OCI-LY1 (cell line): ENCODE data around the gene PSG1.
"Not testable (repeated sequence)": the region's sequence is repeated elsewhere in the genome, so short reads cannot be mapped to it uniquely, and the experiment has no call there.

Source experiments
- H2AFZ ChIP-seq: fragments of 200-600 bp; sonication (generic), shearing (Covaris generic); 2 replicates; pipeline ENCODE4 v1.6.0; 2014; ENCODE audit warnings: antibody characterized with exemption, mild to moderate bottlenecking, low read length
- H3F3A ChIP-seq: fragments of 200-600 bp; sonication (generic), shearing (Covaris generic); 2 replicates; pipeline ENCODE4 v1.6.0; 2014; ENCODE audit warnings: mild to moderate bottlenecking, antibody characterized with exemption, low read length, moderate library complexity; ENCODE audit not compliant: insufficient read depth
- H3K27ac ChIP-seq: fragments of 200-600 bp; sonication (generic); 2 replicates; pipeline ENCODE4 v1.5.1; 2014; ENCODE audit warnings: low read length, mixed run types, mild to moderate bottlenecking, low read depth; ENCODE audit not compliant: poor library complexity, severe bottlenecking
- H3K27me3 ChIP-seq: fragments of 200-600 bp; sonication (generic); 2 replicates; pipeline ENCODE4 v1.6.0; 2014; ENCODE audit warnings: antibody characterized with exemption, mild to moderate bottlenecking, low read length, moderate library complexity; ENCODE audit not compliant: insufficient read depth
- H3K36me3 ChIP-seq: fragments of 200-600 bp; sonication (generic); 2 replicates; pipeline ENCODE4 v1.6.1; 2014; ENCODE audit warnings: mild to moderate bottlenecking, antibody characterized with exemption, low read length, moderate library complexity, mixed read lengths; ENCODE audit not compliant: insufficient read depth
- H3K4me1 ChIP-seq: fragments of 200-600 bp; sonication (generic); 2 replicates; pipeline ENCODE4 v1.5.1; 2014; ENCODE audit warnings: mild to moderate bottlenecking, low read length, moderate library complexity; ENCODE audit not compliant: insufficient read depth, severe bottlenecking
- H3K4me2 ChIP-seq: fragments of 200-600 bp; sonication (generic), shearing (Covaris generic); 2 replicates; pipeline ENCODE4 v1.6.1; 2014; ENCODE audit warnings: low read length
- H3K4me3 ChIP-seq: fragments of 200-600 bp; sonication (generic); 2 replicates; pipeline ENCODE4 v1.5.1; 2014; ENCODE audit warnings: low read length, low read depth, mild to moderate bottlenecking, mixed read lengths; ENCODE audit not compliant: poor library complexity, severe bottlenecking
- H3K79me2 ChIP-seq: fragments of 200-600 bp; shearing (Covaris generic); 2 replicates; pipeline ENCODE4 v1.6.1; 2016; ENCODE audit warnings: mixed run types, low read length, mixed read lengths; ENCODE audit not compliant: insufficient read depth
- H3K9ac ChIP-seq: fragments of 200-600 bp; sonication (generic), shearing (Covaris generic); 2 replicates; pipeline ENCODE4 v1.6.1; 2014; ENCODE audit warnings: mild to moderate bottlenecking, low read length, mixed read lengths
- H3K9me2 ChIP-seq: fragments of 200-600 bp; sonication (generic), shearing (Covaris generic); 2 replicates; pipeline ENCODE4 v1.6.1; 2014; ENCODE audit warnings: low read depth, mild to moderate bottlenecking, low read length, mixed read lengths
- H3K9me3 ChIP-seq: fragments of 200-600 bp; shearing (Covaris generic); 2 replicates; pipeline ENCODE4 v1.6.1; 2014; ENCODE audit warnings: low read length, mixed read lengths
- H4K20me1 ChIP-seq: fragments of 200-600 bp; sonication (generic), shearing (Covaris generic); 2 replicates; pipeline ENCODE4 v1.6.0; 2016; ENCODE audit warnings: mild to moderate bottlenecking, low read length; ENCODE audit not compliant: insufficient read depth
- EZH2 ChIP-seq: fragments of 200-600 bp; sonication (generic), shearing (Covaris generic); IDR thresholded peaks from 2 replicates; pipeline ENCODE4 v1.8.0; 2017; ENCODE audit warnings: borderline replicate concordance, mixed run types, mild to moderate bottlenecking, antibody characterized with exemption, low read length, moderate library complexity, mixed read lengths
- TF ChIP-seq, protein P1 (sequence below): fragments of 200-600 bp; sonication (generic), shearing (Covaris generic); IDR thresholded peaks from 2 replicates; pipeline ENCODE4 v1.5.1; 2017; ENCODE audit warnings: mild to moderate bottlenecking, antibody characterized with exemption, low read length, moderate library complexity, mixed read lengths

PSG1 gene

DNA sequence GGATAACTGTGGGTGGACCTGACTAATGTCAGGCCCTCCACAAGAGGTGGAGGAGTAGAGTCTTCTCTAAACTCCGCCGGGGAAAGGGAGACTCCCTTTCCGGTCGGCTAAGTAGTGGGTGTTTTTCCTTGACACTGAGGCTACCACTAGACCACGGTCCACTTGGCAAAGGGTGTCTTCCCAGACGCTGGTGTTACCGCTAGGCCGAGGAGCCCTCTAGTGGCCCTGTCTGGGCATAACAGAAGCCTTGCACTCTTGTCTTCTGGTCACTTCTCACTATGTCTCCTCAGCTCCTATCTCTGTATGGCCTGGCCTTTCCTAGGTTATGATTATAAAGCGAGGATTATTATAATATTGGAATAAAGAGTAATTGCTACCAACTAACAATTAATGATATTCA lies 43.6 kb upstream of the PSG1 start:
- H3K9me2 ChIP-seq, H3K4me1 ChIP-seq, H2AFZ ChIP-seq, H3F3A ChIP-seq, H3K36me3 ChIP-seq, H3K27me3 ChIP-seq, H3K9me3 ChIP-seq, H3K27ac ChIP-seq, H3K4me2 ChIP-seq, H3K79me2 ChIP-seq, H3K9ac ChIP-seq, H3K4me3 ChIP-seq, H4K20me1 ChIP-seq: not testable (repeated sequence)
- TF ChIP-seq, protein P1, sequence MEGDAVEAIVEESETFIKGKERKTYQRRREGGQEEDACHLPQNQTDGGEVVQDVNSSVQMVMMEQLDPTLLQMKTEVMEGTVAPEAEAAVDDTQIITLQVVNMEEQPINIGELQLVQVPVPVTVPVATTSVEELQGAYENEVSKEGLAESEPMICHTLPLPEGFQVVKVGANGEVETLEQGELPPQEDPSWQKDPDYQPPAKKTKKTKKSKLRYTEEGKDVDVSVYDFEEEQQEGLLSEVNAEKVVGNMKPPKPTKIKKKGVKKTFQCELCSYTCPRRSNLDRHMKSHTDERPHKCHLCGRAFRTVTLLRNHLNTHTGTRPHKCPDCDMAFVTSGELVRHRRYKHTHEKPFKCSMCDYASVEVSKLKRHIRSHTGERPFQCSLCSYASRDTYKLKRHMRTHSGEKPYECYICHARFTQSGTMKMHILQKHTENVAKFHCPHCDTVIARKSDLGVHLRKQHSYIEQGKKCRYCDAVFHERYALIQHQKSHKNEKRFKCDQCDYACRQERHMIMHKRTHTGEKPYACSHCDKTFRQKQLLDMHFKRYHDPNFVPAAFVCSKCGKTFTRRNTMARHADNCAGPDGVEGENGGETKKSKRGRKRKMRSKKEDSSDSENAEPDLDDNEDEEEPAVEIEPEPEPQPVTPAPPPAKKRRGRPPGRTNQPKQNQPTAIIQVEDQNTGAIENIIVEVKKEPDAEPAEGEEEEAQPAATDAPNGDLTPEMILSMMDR, result peak; percentile 59

GRCh38 chr19:42920971-42921370 lies 41.5 kb upstream of the PSG1 start:
- H2AFZ ChIP-seq, H3F3A ChIP-seq, H3K36me3 ChIP-seq, H3K4me3 ChIP-seq, H3K4me2 ChIP-seq, H4K20me1 ChIP-seq, H3K27me3 ChIP-seq, H3K4me1 ChIP-seq, H3K9me2 ChIP-seq, H3K79me2 ChIP-seq, H3K9ac ChIP-seq, H3K27ac ChIP-seq, H3K9me3 ChIP-seq: not testable (repeated sequence)

DNA sequence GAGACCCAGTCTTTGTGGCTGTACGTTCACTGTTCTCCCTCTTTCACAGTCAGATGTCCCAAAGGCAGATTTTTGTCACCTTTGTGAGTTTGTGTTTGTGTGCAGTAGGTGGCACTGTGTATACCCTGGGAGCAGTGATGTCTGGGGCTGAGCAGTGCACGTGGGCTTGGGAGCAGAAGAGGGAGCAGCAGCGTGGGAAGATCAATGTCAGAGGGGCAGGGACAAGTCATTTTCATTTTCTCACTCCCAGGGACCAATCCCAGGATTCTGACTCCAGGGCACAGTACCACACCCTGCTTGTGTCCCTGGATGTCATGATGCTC lies 40.2 kb upstream of the PSG1 start:
- no peaks in the 10 kb centered on the region for H3K79me2 ChIP-seq
- H2AFZ ChIP-seq, result no peak overlapping the region
- no peaks in the 10 kb centered on the region for H3K36me3 ChIP-seq
- H3K9me2 ChIP-seq, result no peaks in the 10 kb centered on the region
- H3K27me3 ChIP-seq, result no peaks in the 10 kb centered on the region
- no peak for TF ChIP-seq EZH2
- TF ChIP-seq, protein P1, result no peak
- H3K9ac ChIP-seq, result no peak overlapping the region
- H3K27ac ChIP-seq, result no peak overlapping the region
- H4K20me1 ChIP-seq, result no peaks in the 10 kb centered on the region
- no peaks in the 10 kb centered on the region for H3K9me3 ChIP-seq
- no peaks in the 10 kb centered on the region for H3F3A ChIP-seq
- H3K4me3 ChIP-seq, result no peak overlapping the region
- H3K4me2 ChIP-seq, result no peak overlapping the region
- H3K4me1 ChIP-seq, result no peaks in the 10 kb centered on the region

DNA sequence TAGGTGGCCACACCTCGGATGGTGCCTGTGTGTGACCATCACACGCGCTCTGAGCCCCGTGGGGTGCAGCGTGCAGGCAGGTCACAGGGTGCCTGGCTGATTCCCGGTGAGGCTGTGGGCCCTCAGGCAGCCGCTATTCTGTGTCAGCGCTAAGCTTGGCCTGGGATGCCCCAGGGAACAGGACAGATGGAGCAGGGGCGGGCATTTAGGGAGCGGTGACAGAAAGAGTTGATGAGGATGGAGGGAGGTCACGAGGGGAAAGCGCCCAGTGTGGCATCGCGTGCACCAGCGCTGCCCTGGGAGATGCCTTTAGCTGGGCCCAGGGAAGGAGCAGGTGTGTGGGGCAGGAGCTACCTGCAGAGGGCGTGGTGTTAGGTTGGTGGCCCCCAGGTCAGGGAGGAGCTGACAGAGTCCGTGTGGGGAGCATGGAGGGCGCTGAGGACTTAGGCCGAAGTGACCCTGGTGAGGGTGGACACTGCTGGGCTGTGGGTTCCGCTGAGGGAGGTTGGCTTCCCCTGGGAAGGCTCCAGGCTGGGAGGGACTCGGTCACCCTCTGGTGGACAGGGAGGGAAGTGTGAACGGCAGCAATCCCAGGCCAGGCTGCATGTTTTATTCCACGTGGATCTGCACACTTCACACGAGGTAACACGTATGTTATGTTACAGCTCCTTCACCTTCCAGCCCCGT lies 39.7 kb upstream of the PSG1 start:
- H3K4me2 ChIP-seq, H3K9me3 ChIP-seq, H3K27me3 ChIP-seq, H3K79me2 ChIP-seq, H3K36me3 ChIP-seq, H3K9ac ChIP-seq, H3K9me2 ChIP-seq, H3K4me1 ChIP-seq, H3K4me3 ChIP-seq, H3K27ac ChIP-seq, H4K20me1 ChIP-seq, H2AFZ ChIP-seq, H3F3A ChIP-seq: not testable (repeated sequence)
- TF ChIP-seq, protein P1, result peak; percentile 37; the same call in 1 of the 2 replicates

DNA sequence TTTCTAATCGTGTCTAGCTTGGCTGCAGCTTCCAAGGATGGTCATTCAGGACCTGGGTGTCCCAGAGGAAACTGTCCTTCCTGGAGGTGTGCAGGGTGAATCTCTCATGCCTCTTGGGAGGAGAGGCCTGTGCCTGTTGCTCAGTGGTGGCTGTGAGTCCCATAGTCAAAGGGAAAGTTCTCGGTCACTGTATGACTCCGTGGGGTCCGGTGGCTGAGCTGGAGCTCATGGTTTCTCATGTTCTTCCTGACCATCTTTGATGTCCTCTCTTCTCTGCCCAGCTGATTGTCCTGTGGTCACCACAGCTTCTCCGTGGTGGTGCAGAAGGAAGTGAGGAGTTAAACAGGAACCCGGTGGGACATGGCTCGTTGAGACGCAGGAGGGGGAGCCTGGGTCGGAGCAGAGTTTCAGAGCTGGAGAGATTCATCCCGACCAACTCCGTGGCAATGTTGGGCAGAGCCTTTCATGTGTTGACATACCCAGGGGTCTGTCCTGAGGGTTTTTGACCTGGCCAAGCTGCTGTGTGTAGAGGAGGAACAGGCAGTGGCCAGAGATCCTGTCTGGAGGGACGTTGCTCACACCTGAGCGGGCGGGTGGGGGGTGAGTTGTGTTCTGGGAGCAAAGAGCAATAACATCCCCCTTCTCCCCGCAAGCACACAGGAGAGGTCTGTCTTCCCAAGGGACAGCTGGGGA lies 39.0 kb upstream of the PSG1 start:
- not testable (repeated sequence) for H3K4me2 ChIP-seq, H3K4me1 ChIP-seq, H3K27ac ChIP-seq, H3K79me2 ChIP-seq, H2AFZ ChIP-seq, H3K4me3 ChIP-seq, H3K36me3 ChIP-seq, H3K27me3 ChIP-seq, H3K9me2 ChIP-seq, H3K9ac ChIP-seq, H3K9me3 ChIP-seq, H3F3A ChIP-seq, H4K20me1 ChIP-seq
